Measurements from ENCODE around the gene NFATC2. TPM values are rescaled to one million over a fixed set of nuclear protein-coding genes. Genes with fewer than 3 reads are reported as not detected.

The NFATC2 gene
- total RNA-seq, 2 experiments from 2014 or later, result 53.5 to 55.8 TPM

- peaks cover 31% of the 10 kb centered on the region for H3K4me1 Mint-ChIP-seq (ENCODE audit: low read depth)
Observed at GRCh38 chr20:51445591-51445990, 96.9 kb downstream of the NFATC2 start.

DNA sequence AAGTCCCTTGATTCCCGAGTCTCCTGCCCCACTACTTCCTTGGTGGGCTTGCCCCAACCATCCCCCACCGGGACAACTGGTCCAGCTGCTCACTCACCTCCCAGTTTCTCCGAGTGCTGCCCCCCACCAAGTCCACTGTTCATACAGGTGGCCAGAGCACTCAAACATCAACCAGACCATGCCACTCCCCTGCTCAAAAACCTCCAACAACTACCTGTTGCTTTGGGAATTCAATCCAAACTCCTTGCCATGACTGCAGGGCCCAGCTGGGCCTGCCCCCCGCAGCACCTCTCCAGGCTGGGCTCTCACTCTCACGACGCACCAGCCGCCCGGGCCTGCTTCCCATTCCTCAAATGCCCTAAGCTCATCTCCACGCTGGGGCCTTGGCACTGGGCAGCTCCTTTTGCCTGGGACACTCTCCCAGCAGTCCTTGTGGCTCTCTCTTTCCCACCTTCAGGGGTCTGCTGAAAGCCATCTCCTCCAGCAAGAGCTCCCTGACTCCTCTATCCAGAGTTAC is 97.5 kb downstream of the NFATC2 start:
- Mint-ChIP-seq H3K27ac (peak overlapping the region; percentile 61), H3K27me3 (ENCODE audit: low read depth) (no peaks in the 10 kb centered on the region), H3K4me3 (no peak overlapping the region), H3K36me3 (ENCODE audit: low read depth) (peaks cover 70% of the 10 kb centered on the region), H3K9me3 (ENCODE audit: insufficient read depth) (no peaks in the 10 kb centered on the region), H3K4me1 (ENCODE audit: low read depth) (peaks cover 36% of the 10 kb centered on the region)
- ATAC-seq (no peak), DNase-seq (no peak)
- POLR2A ChIA-PET, result interaction anchor here (0.8 kb wide), 1 partner anchor 46 kb away, joined by 3 read pairs; no protein-coding TSS in a partner anchor
- CTCF ChIA-PET, result interaction anchor here (0.6 to 1.1 kb wide), 2 partner anchors 12 to 59 kb away, joined by 3 to 4 read pairs; no protein-coding TSS in a partner anchor

More at GRCh38 chr20:51445591-51445990, 96.9 kb downstream of the NFATC2 start:
- H3K4me3 Mint-ChIP-seq, result no peak overlapping the region
- CTCF ChIA-PET, result interaction anchor here (1.1 kb wide), 1 partner anchor 60 kb away, joined by 4 read pairs; no protein-coding TSS in a partner anchor
- no peaks in the 10 kb centered on the region for H3K9me3 Mint-ChIP-seq (ENCODE audit: insufficient read depth)
- ATAC-seq (no peak), DNase-seq (no peak)
- no peaks in the 10 kb centered on the region for H3K27me3 Mint-ChIP-seq (ENCODE audit: low read depth)
- POLR2A ChIA-PET, result interaction anchor here (0.8 kb wide), 1 partner anchor 47 kb away, joined by 3 read pairs; no protein-coding TSS in a partner anchor
- H3K36me3 Mint-ChIP-seq (ENCODE audit: low read depth), result peaks cover 70% of the 10 kb centered on the region
- H3K27ac Mint-ChIP-seq, result peak overlapping the region; percentile 69

- H3K27me3 Mint-ChIP-seq (ENCODE audit: low read depth), result no peaks in the 10 kb centered on the region
- DNase-seq (no peak), ATAC-seq (no peak)
- peaks cover 69% of the 10 kb centered on the region for H3K36me3 Mint-ChIP-seq (ENCODE audit: low read depth)
- peaks cover 39% of the 10 kb centered on the region for H3K4me1 Mint-ChIP-seq (ENCODE audit: low read depth)
- no peak overlapping the region for H3K27ac Mint-ChIP-seq
- ChIA-PET CTCF (interaction anchor here (0.6 to 1.1 kb wide), 2 partner anchors 13 to 58 kb away, joined by 3 to 4 read pairs; no protein-coding TSS in a partner anchor), POLR2A (interaction anchor here (0.8 kb wide), 1 partner anchor 45 kb away, joined by 3 read pairs; no protein-coding TSS in a partner anchor)
- no peaks in the 10 kb centered on the region for H3K9me3 Mint-ChIP-seq (ENCODE audit: insufficient read depth)
- H3K4me3 Mint-ChIP-seq, result no peak overlapping the region
Observed at GRCh38 chr20:51444467-51444866, 98.1 kb downstream of the NFATC2 start.

DNA sequence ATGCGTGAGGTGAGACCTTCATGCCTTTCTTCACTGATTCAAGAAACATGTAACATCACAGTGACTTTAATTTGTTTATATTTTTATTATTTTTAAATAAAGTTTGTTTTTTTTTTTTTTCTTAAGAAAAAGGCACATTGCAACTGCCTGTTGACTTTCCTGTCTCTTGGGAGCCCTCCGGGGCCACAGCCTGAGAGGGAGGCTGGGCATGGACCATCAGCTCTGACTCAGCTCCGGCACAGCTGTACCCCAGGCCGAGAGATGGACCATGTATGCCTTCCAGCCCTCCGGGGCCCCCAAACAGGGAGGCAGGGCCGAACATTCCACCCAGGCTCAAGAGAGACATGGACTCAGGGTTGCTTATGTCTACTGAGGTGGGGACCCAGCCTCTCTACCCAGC is 99.9 kb downstream of the NFATC2 start:
- H3K27ac Mint-ChIP-seq, result peak overlapping the region; percentile 63
- H3K36me3 Mint-ChIP-seq (ENCODE audit: low read depth), result peaks cover 78% of the 10 kb centered on the region
- no peaks in the 10 kb centered on the region for H3K9me3 Mint-ChIP-seq (ENCODE audit: insufficient read depth)
- no peak overlapping the region for H3K4me3 Mint-ChIP-seq
- ATAC-seq (no peak), DNase-seq (no peak)
- CTCF ChIA-PET, result interaction anchor here (1.1 kb wide), 1 partner anchor 100 kb away, joined by 3 read pairs; the partner anchor contains the start of gene NFATC2
- POLR2A ChIA-PET, result no interaction called here
- H3K27me3 Mint-ChIP-seq (ENCODE audit: low read depth), result no peaks in the 10 kb centered on the region
- peaks cover 53% of the 10 kb centered on the region for H3K4me1 Mint-ChIP-seq (ENCODE audit: low read depth)

GRCh38 chr20:51440589-51440988 is 101.9 kb downstream of the NFATC2 start:
- CTCF ChIA-PET, result no interaction called here
- H3K36me3 Mint-ChIP-seq (ENCODE audit: low read depth), result peaks cover 72% of the 10 kb centered on the region
- POLR2A ChIA-PET, result no interaction called here
- peak overlapping the region; percentile 49 for H3K27ac Mint-ChIP-seq
- DNase-seq (no peak), ATAC-seq (no peak)
- no peak overlapping the region for H3K4me3 Mint-ChIP-seq
- H3K4me1 Mint-ChIP-seq (ENCODE audit: low read depth), result peaks cover 53% of the 10 kb centered on the region
- H3K9me3 Mint-ChIP-seq (ENCODE audit: insufficient read depth), result no peaks in the 10 kb centered on the region
- no peaks in the 10 kb centered on the region for H3K27me3 Mint-ChIP-seq (ENCODE audit: low read depth)

DNA sequence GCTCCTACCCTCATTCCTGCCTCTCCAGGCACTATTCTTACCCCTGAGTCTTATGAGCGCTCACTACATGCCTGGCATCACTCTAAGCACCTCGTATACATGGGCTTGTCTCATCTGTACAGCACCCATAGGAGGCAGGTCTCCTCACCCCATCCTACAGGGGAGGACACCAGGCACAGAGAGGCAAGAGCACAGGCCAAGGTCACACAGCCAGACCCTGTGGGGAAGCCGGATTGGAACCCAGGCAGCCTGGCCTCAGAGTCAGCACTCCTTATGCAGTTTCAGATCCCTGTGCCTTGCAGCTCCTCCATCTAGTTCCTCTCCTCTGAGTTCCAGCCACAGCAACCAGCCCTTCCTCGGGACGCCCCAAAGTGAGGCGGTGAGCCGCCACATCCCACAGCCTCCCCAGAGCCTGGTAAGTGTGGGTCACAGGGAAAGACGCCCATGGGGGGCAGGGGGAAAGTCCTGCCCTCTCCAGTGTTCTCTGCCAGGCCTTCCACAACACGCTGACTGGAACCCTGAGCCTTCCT is 103.3 kb downstream of the NFATC2 start:
- no peak overlapping the region for H3K4me3 Mint-ChIP-seq
- H3K4me1 Mint-ChIP-seq (ENCODE audit: low read depth), result peaks cover 42% of the 10 kb centered on the region
- H3K27me3 Mint-ChIP-seq (ENCODE audit: low read depth), result no peaks in the 10 kb centered on the region
- no peak for DNase-seq
- H3K27ac Mint-ChIP-seq, result peak overlapping the region; percentile 35
- no peak for ATAC-seq
- ChIA-PET POLR2A (interaction anchor here (0.6 kb wide), 1 partner anchor 83 kb away, joined by 3 read pairs; no protein-coding TSS in a partner anchor), CTCF (no interaction called here)
- H3K36me3 Mint-ChIP-seq (ENCODE audit: low read depth), result peaks cover 73% of the 10 kb centered on the region
- H3K9me3 Mint-ChIP-seq (ENCODE audit: insufficient read depth), result no peaks in the 10 kb centered on the region

DNA sequence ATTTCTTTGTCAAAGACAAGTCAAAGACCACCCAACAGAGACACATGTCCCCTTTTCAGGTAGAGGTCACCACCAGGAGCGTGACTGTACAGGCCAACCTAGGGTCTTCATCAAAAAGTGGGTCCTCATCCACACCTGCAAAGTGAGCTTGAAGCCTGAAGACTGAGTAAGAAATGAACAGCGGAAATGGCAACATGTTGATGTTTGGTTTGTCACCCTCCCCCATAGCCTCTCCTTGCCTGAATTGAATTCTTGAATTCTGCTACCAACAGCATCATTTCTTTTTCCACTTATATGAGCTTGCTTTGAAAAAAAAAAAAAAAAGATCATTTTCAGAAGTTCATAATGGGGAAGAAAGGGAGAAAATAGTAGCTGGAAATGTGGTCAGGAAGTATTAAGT is 104.4 kb downstream of the NFATC2 start:
- no peaks in the 10 kb centered on the region for H3K9me3 Mint-ChIP-seq (ENCODE audit: insufficient read depth)
- POLR2A ChIA-PET, result no interaction called here
- CTCF ChIA-PET, result no interaction called here
- peaks cover 69% of the 10 kb centered on the region for H3K36me3 Mint-ChIP-seq (ENCODE audit: low read depth)
- no peak overlapping the region for H3K4me3 Mint-ChIP-seq
- H3K4me1 Mint-ChIP-seq (ENCODE audit: low read depth), result peaks cover 42% of the 10 kb centered on the region
- DNase-seq, result no peak
- H3K27ac Mint-ChIP-seq, result peak overlapping the region; percentile 50
- H3K27me3 Mint-ChIP-seq (ENCODE audit: low read depth), result no peaks in the 10 kb centered on the region
- ATAC-seq, result no peak

- peaks cover 73% of the 10 kb centered on the region for H3K36me3 Mint-ChIP-seq (ENCODE audit: low read depth)
- POLR2A ChIA-PET, result no interaction called here
- no peak overlapping the region for H3K4me3 Mint-ChIP-seq
- CTCF ChIA-PET, result interaction anchor here (0.7 kb wide), 1 partner anchor 91 kb away, joined by 6 read pairs; no protein-coding TSS in a partner anchor
- no peaks in the 10 kb centered on the region for H3K9me3 Mint-ChIP-seq (ENCODE audit: insufficient read depth)
- DNase-seq (no peak), ATAC-seq (no peak)
- peaks cover 50% of the 10 kb centered on the region for H3K4me1 Mint-ChIP-seq (ENCODE audit: low read depth)
- H3K27ac Mint-ChIP-seq, result no peak overlapping the region
- no peaks in the 10 kb centered on the region for H3K27me3 Mint-ChIP-seq (ENCODE audit: low read depth)
Observed at GRCh38 chr20:51437182-51437924, 105.2 kb downstream of the NFATC2 start.

DNA sequence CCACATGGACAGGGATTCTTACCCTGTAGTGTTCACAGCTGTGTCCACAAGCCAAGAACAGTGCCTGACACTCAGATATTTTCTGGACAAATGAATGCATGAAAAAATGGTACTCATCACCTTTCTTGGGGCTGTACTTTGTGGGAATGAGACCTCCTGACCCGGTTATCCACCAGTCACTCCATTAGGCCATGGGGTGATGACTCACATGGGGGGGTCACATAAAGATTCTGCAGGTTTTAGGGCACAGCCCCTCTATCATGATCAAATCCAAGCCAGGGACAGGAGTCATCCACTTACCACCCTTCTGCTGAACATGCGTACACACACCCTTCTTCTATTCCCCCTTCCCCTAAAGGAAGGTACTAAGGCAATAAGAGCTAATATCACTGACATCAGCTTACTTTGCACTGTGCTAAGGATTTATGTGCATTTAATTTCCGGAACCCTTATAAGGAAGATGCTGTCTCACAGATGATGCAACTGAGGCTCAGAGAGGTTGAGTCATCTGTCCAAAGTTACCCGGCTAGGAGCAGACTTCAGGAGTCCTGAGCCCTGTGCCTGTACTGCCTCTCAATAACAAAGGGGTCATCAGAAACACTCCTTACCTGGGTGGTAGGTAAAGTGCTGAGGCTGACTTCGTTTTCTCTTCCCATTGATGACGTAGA is 107.8 kb downstream of the NFATC2 start:
- ChIA-PET CTCF (interaction anchor here (0.8 kb wide), 1 partner anchor 161 kb away, joined by 4 read pairs; no protein-coding TSS in a partner anchor), POLR2A (interaction anchor here (0.5 kb wide), 1 partner anchor 207 kb away, joined by 3 read pairs; no protein-coding TSS in a partner anchor)
- DNase-seq (no peak), ATAC-seq (no peak)
- no peaks in the 10 kb centered on the region for H3K27me3 Mint-ChIP-seq (ENCODE audit: low read depth)
- no peak overlapping the region for H3K4me3 Mint-ChIP-seq
- no peaks in the 10 kb centered on the region for H3K9me3 Mint-ChIP-seq (ENCODE audit: insufficient read depth)
- H3K36me3 Mint-ChIP-seq (ENCODE audit: low read depth), result peaks cover 74% of the 10 kb centered on the region
- H3K4me1 Mint-ChIP-seq (ENCODE audit: low read depth), result peaks cover 56% of the 10 kb centered on the region
- H3K27ac Mint-ChIP-seq, result peak overlapping the region; percentile 19

- POLR2A ChIA-PET, result no interaction called here
- H3K9me3 Mint-ChIP-seq (ENCODE audit: insufficient read depth), result no peaks in the 10 kb centered on the region
- H3K4me3 Mint-ChIP-seq, result no peak overlapping the region
- no peak for ATAC-seq
- no peaks in the 10 kb centered on the region for H3K27me3 Mint-ChIP-seq (ENCODE audit: low read depth)
- DNase-seq, result no peak
- no peak overlapping the region for H3K27ac Mint-ChIP-seq
- peaks cover 74% of the 10 kb centered on the region for H3K36me3 Mint-ChIP-seq (ENCODE audit: low read depth)
- peaks cover 54% of the 10 kb centered on the region for H3K4me1 Mint-ChIP-seq (ENCODE audit: low read depth)
- CTCF ChIA-PET, result interaction anchor here (0.7 to 0.8 kb wide), 2 partner anchors 48 to 162 kb away, joined by 3 to 4 read pairs; no protein-coding TSS in a partner anchor
Observed at GRCh38 chr20:51434026-51434425, 108.5 kb downstream of the NFATC2 start.

GRCh38 chr20:51432875-51433274 is 109.6 kb downstream of the NFATC2 start:
- H3K4me1 Mint-ChIP-seq (ENCODE audit: low read depth), result peaks cover 56% of the 10 kb centered on the region
- H3K27ac Mint-ChIP-seq, result peak overlapping the region; percentile 1
- no peaks in the 10 kb centered on the region for H3K27me3 Mint-ChIP-seq (ENCODE audit: low read depth)
- no peak overlapping the region for H3K4me3 Mint-ChIP-seq
- no peaks in the 10 kb centered on the region for H3K9me3 Mint-ChIP-seq (ENCODE audit: insufficient read depth)
- CTCF ChIA-PET, result interaction anchor here (1.0 kb wide), 1 partner anchor 162 kb away, joined by 3 read pairs; no protein-coding TSS in a partner anchor
- POLR2A ChIA-PET, result no interaction called here
- DNase-seq (no peak), ATAC-seq (no peak)
- H3K36me3 Mint-ChIP-seq (ENCODE audit: low read depth), result peaks cover 73% of the 10 kb centered on the region
